Cerebellar nuclear complex (tissue), 1 donor: Measurements from ENCODE around the gene ASPA.
"Not testable (repeated sequence)": the region's sequence is repeated elsewhere in the genome, so short reads cannot be mapped to it uniquely, and the experiment has no call there.

ENCODE experiments used
- DNase-seq, 2 experiments: peaks; one replicate each; lab custom pipeline; 2025; lab: John Stamatoyannopoulos, UW

The ASPA gene

DNA sequence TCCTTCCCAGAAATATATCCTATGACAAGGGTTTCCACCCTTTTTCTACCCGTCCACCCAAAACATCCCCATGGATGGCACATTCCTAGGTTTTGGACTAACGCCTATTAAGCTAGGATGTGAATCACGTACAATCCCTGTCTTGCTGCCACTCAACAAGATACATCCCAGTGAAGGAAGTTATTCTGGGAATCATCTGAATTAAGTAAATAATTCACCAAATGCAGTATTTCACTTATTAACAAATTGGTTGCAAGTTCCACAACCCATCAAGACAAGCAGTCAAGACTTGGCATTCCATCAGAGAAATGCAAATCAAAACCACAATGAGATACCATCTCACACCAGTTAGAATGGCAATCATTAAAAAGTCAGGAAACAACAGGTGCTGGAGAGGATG lies 32.1 kb downstream of the ASPA start:
- DNase-seq = no peak

DNA sequence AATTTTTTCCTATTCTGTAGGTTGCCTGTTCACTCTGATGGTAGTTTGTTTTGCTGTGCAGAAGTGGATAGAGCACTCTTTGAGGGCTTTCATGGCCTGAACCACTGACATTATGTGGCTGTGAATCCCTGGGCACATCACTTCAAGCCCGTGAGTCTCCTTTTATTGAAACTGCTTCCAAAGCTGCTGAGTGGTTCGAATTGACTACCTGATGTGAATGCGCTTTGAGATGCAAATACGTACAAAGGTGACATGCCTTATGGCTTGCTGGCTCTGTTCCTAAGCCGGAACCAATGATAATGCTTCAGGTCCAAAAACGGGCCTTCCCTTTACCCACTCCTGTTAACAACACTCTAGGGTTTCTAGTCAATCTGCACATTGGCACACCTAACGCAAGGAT lies 34.3 kb downstream of the ASPA start:
- DNase-seq = no peak

DNA sequence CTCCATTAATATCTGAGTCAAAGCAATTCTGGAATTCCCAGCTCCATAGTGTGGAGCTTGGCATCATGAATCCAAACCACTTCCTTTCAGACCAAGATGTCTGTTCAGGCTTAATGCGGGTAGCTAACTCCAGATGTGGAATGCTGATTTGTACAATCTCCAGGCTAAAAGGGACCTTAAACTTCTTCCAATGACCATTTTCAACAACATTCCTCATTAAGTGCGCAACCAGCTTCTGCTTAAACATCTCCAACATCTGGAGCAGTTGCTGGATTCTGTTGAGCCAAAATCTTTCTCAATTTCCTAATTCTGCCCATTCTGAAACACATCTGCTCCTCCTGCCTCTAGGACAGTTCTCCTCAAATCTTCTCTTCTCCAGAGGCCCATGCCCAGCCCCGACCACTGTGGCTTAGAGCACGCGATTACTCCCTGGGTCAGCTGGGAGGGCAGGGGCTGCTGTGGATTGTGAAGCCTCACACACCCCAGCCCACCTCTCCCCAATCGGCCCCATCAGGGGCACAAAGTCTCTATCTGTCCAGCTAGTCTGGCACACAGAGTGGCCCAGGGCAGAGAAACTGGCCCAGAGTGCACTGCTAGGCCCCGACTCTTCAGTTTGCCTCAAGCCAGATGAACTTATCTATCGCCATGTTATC lies 36.2 kb downstream of the ASPA start:
- no peak for DNase-seq

DNA sequence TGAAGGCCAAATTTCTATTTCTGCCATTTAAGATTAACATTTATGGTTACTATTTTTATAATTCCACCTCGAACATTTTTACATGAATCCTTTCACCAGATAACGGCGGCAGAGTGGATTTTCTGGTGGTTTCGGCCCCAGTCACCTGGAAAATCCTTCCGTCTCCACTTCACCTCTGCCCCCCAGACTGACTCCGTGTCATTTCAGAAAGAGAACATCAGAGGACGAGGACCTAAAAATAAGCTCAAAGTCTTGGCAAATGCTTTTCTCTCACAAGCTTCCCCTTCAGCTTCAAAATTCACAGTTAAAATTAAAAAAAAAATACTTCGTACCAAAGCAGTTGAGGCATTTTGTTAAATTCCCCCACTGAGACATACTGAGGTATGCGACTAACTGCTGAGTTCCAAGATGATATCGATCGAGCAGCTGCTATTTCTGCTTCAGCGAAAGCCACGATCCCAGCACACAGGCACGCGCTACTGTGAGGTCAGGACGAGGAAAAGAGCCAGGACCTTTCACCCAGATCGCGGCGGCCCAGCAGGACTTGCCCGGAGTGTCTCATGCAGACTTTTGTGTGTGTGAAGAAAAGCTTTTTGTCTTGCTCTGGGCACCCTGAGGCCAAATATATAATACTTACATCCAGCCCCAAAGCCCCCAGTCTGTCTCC lies 36.8 kb downstream of the ASPA start:
- no peak for DNase-seq

DNA sequence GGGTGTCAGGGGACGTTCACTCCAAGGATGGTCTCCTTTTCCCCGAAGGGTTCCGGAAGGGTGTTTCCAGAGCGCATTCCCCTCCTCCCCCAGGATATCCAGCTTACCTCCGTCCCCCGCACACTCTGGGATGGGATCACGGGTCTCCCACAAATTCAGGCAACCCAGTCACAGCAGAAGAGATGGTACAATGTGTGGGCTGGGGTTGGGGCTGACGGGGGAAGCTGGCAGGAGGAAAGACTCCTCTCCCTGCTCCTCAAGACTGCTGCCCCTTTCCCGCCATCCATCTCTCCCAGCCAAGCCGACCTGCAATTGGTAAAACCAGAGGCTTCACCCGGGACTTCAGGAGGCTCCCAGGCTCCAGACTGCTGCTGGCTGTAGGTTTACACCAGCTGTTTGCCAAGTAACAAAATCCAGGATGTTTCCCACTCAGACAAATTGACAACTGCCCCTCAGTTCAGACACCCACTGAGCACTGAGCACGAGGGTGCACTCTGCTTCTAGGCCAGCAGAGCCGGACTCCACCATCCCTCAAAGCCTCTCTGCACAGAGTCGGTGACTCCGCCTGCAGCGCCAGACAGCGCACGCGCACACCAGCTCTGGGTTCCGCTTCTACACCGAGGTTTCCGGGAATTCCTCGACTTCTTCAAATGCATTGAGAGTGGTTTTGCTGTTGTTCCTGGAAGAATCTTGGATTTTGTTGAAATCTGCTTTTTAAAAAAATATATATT lies 37.7 kb downstream of the ASPA start:
- DNase-seq = no peak

DNA sequence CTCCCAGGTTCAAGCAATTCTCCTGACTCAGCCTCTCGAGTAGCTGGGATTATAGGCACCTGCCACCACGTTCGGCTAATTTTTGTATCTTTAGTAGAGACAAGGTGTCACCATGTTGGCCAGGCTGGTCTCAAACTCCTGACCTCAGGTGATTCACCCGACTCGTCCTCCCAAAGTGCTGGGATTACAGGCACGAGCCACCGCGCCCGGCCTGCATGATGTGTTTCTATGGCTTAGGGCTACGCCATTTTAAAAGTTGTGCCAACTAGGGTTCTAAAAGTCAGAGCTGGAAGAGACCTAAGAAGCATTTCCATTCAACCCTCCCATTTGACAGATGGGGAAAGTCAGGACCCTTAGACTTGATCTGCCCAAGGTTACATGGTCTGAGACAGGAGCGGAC lies 38.4 kb downstream of the ASPA start:
- DNase-seq = not testable (repeated sequence)

- DNase-seq = no peak
Measured at GRCh38 chr17:3514873-3515272, 39.1 kb downstream of the ASPA start.

- not testable (repeated sequence) for DNase-seq
Measured at GRCh38 chr17:3519472-3519871, 43.7 kb downstream of the ASPA start.

- no peak for DNase-seq
Measured at GRCh38 chr17:3524024-3524423, 48.2 kb downstream of the ASPA start.

DNA sequence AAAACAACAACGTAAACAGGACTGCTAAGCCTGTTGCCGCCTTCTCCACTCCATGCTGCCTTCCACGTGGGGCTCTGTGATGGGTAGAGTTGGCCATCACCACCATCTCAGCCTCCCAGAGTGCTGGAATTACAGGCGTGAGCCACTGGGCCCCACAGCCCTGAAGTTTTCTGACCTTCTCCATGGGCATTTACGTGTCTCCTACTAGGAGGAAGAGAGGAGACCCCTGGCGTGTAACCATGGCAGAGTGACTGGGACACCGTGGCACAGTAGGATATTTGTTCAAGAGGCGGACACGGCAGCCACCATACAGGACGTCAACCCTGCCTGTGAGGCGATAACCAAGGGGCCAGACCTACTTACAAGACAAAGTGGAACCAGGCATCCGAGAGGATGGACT lies 50.7 kb downstream of the ASPA start:
- no peak for DNase-seq

- no peak for DNase-seq
Measured at GRCh38 chr17:3526971-3527370, 51.2 kb downstream of the ASPA start.

DNA sequence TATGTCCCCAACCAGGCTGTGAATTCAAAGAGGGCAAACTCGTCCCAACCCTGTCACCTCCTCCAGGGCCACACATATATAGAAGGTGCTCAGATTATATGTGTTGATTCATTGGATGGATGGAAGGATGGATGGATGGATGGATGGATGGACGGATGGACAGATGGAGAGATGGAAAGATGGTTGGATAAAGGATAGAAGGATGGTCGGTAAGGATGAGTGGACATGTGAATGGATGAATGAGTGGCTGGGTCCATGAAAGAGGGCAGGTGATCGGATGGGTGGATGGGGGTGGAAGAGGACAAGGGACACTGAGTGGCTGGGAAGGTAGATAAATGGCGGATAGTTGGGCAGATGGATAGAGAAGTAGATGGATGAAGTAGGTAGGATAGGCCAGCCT lies 51.7 kb downstream of the ASPA start:
- DNase-seq = no peak

DNA sequence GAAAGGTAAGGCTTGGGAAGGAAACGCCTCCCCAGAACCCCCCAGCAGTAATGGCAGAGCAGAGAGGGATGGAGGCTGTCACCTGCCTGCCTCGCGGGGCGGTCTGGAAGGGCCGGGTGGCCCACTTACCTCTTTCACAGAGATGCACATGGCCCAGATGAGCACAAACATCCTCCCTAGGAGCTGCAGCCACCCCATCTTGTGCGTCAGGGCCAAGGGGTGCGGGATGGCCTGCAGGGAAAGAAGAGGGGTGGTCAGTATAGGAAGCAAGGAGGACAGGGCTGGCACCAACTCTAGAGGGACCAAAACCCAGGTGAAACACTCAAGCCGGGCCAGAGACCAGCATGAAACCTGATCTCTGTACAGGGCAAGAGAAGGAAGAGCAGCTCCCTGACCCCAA lies 52.1 kb downstream of the ASPA start:
- DNase-seq = no peak

- no peak for DNase-seq
Measured at GRCh38 chr17:3528403-3528851, 52.6 kb downstream of the ASPA start.

GRCh38 chr17:3528880-3529511 lies 53.2 kb downstream of the ASPA start:
- DNase-seq = no peak

GRCh38 chr17:3529817-3530741 lies 54.3 kb downstream of the ASPA start:
- no peak for DNase-seq

DNA sequence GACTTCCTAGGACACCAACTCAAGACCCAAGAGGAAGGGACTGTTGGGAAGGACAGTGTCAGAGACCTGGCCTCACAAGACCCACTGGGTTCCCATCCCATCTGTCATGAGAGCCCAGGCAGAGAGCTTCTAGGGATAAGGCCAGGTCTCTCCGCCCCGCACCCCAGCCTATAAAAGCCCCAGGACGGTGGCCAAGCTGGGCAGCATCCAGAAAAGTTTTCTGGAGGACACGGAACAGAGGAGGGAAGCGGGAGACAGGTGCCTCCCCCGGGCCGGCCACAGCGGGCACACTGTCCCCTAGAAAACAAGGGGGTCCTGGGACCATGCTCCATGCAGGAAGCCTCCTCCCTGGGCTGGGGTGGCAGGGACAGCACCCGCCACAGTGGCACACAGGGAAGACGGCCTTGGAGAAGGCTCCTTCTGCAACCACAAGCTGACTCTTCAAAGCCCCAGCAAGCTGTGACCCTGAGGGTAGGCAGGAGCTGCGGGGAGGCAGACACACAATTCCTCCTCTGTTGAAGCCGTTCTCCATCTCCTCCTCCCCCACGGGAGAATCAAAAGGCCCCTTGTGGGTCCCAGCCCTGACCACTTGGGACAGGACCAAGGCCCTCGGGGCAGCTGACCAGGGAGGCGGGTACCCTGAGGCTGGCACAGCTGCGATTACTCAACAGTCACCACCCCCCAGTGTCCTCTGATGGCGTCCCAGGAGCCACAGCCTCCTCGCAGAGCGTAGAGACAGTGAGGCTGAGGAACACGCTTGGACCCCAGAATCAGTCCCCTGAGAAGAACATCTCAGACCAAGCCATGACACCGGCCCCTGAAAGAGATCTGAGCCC lies 55.7 kb downstream of the ASPA start:
- no peak for DNase-seq

GRCh38 chr17:3532106-3532858 lies 56.5 kb downstream of the ASPA start:
- DNase-seq = no peak

- no peak for DNase-seq
Measured at GRCh38 chr17:3532859-3533142, 57.0 kb downstream of the ASPA start.

GRCh38 chr17:3533752-3534151 lies 58.0 kb downstream of the ASPA start:
- no peak for DNase-seq
